Liver (tissue), 3 donors: ENCODE measurements around the gene ARHGAP28.

Source experiments
- ATF3 ChIP-seq: IDR thresholded peaks from 2 replicates; pipeline ENCODE4 v1.6.1; 2016; ENCODE audit warnings: antibody characterized with exemption
- CTCF ChIP-seq: fragments of 150-350 bp; IDR thresholded peaks from 2 replicates; pipeline ENCODE4 v1.5.1; 2017; ENCODE audit warnings: improper control_type of control experiment, low read depth, low read length; ENCODE audit not compliant: missing input control
- EGR1 ChIP-seq, 2 donors: IDR thresholded peaks; 2 replicates each; pipeline ENCODE4 v1.6.1; 2016 to 2018; ENCODE audit warnings: antibody characterized with exemption in 2 of 2, low read depth in 2 of 2
- FOXA2 ChIP-seq: IDR thresholded peaks from 2 replicates; pipeline ENCODE4 v1.6.1; 2016; ENCODE audit warnings: antibody characterized with exemption
- GABPA ChIP-seq, 2 donors: IDR thresholded peaks in 1 of 2; conservative IDR thresholded peaks in 1 of 2; 2 replicates each; pipeline ENCODE4 v1.6.1; 2016; ENCODE audit warnings: antibody characterized with exemption in 2 of 2, mild to moderate bottlenecking in 1 of 2, moderate library complexity in 1 of 2
- JUND ChIP-seq, 2 donors: IDR thresholded peaks; 2 replicates each; pipeline ENCODE4 v1.6.1; 2016; ENCODE audit warnings: antibody characterized with exemption in 2 of 2
- REST ChIP-seq: IDR thresholded peaks from 2 replicates; pipeline ENCODE4 v1.6.1; 2016; ENCODE audit warnings: antibody characterized with exemption, mild to moderate bottlenecking
- SP1 ChIP-seq: IDR thresholded peaks from 2 replicates; pipeline ENCODE4 v1.6.1; 2018; ENCODE audit warnings: antibody characterized with exemption, mild to moderate bottlenecking
- TAF1 ChIP-seq: conservative IDR thresholded peaks from 2 replicates; pipeline ENCODE4 v1.6.1; 2016; ENCODE audit warnings: antibody characterized with exemption, mild to moderate bottlenecking
- donor health status: healthy.
- donor health status: healthy.

GRCh38 chr18:6751222-6751621 is 21.7 kb downstream of the ARHGAP28 start:
- TF ChIP-seq ATF3 (no peak), CTCF (no peak), FOXA2 (no peak), TAF1 (no peak), SP1 (no peak), REST (no peak), GABPA (IDR thresholded peaks at IDR 0.05 in 1 of 2, conservative IDR thresholded peaks at IDR 0.05 in 1 of 2) (no peak), EGR1 (IDR thresholded peaks at IDR 0.05; ENCODE audit: low read depth in 2 of 2) (no peak), JUND (IDR thresholded peaks at IDR 0.05) (no peak)
